Prostate gland (tissue), 2 donors: ENCODE results near the gene PRPS1L1. TPM values are rescaled to one million over a fixed set of nuclear protein-coding genes. Genes with fewer than 3 reads are reported as not detected.

Source experiments
- DNase-seq: peaks from one replicate; pipeline ENCODE4 v3.0.0-alpha.2; 2019; ENCODE audit warnings: low spot score
- H3K27ac ChIP-seq, 2 donors: fragments of 200-600 bp; sonication (generic); 2 replicates each; pipeline ENCODE4 v1.5.1; 2017 to 2019
- H3K27me3 ChIP-seq: fragments of 200-600 bp; sonication (generic); replicated peaks from 2 replicates; pipeline ENCODE4 v1.5.1; 2019; ENCODE audit not compliant: insufficient read depth
- H3K36me3 ChIP-seq, 2 donors: fragments of 200-600 bp; sonication (generic); 1 replicate in 1 of 2; 2 replicates in 1 of 2; pipeline versions ENCODE4 v1.5.1 to v1.8.1; 2017 to 2019
- H3K4me1 ChIP-seq: fragments of 200-600 bp; sonication (generic); replicated peaks from 2 replicates; pipeline ENCODE4 v1.5.1; 2019
- H3K4me3 ChIP-seq, 2 donors: fragments of 200-600 bp; sonication (generic); 2 replicates each; pipeline ENCODE4 v1.5.1; 2017 to 2019
- H3K9me3 ChIP-seq: fragments of 200-600 bp; sonication (generic); 2 replicates; pipeline ENCODE4 v1.5.1; 2017
- CTCF ChIP-seq, 4 experiments: fragments of 200-600 bp in 2 of 4; fragments of 450-650 bp in 2 of 4; sonication (generic) in 2 of 4; IDR thresholded peaks; 1 replicate in 3 of 4; 2 replicates in 1 of 4; pipeline ENCODE4 v1.5.1; 2016 to 2019; ENCODE audit warnings: antibody characterized with exemption in 4 of 4, mild to moderate bottlenecking in 2 of 4, moderate library complexity in 2 of 4
- POLR2A ChIP-seq: fragments of 450-650 bp; IDR thresholded peaks from one replicate; pipeline ENCODE4 v1.6.1; 2016; ENCODE audit warnings: antibody characterized with exemption, mild to moderate bottlenecking
- POLR2AphosphoS5 ChIP-seq: sonication (generic); formaldehyde crosslinking; IDR thresholded peaks from one replicate; pipeline ENCODE4 v1.6.1; 2017; ENCODE audit warnings: antibody characterized with exemption
- whole genome bisulfite sequencing: methylation state at CpG from one replicate; pipeline ENCODE4 v1.1.5; 2018; 5-methylcytosine and 5-hydroxymethylcytosine counted together
- intact Hi-C: fragments of 100-400 bp; cut with DNase I; formaldehyde crosslinking; loops from one replicate; pipeline ENCODE4 v1.14.2; 2022
- total RNA-seq, 2 donors: library from RNA; depleted of rRNA; stranded (reverse); fragments of >200 nt; gene quantifications; one replicate each; pipeline ENCODE4 v1.1.0, GENCODE V29; 2016

PRPS1L1 gene
- total RNA-seq, 2 donors from 2014 or later = 2.7 TPM; not detected in 1

DNA sequence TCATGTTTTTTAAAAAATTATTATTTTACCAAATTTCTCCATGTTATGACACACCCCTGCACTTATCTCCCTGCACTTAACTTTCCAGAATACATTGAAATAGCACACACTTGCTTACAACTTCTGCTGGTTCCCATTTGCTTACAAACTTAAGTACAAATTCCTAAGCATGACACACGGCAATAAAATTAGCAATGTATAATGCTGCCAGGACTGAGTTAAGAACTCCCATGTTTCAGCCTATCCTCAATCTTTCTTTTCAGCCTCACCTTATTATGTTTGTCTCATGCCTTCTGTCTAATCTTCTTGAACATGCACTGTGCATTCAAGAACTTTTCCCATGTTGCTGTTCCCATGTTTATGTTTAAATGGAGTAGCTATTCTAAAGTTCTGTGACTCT is 40.8 kb downstream of the PRPS1L1 start:
- Histone ChIP-seq H3K36me3 (no peaks in the 10 kb centered on the region), H3K27me3 (no peaks in the 10 kb centered on the region), H3K9me3 (no peaks in the 10 kb centered on the region), H3K27ac (no peak overlapping the region), H3K4me3 (no peak overlapping the region), H3K4me1 (no peaks in the 10 kb centered on the region)
- no peak for TF ChIP-seq CTCF (IDR thresholded peaks at IDR 0.05)
- no peak for TF ChIP-seq POLR2A
- no peak for TF ChIP-seq POLR2AphosphoS5
- intact Hi-C loops = no loop called here
- no peak for DNase-seq
- 19% methylated on average over 1 of the region's 1 CpG for WGBS

DNA sequence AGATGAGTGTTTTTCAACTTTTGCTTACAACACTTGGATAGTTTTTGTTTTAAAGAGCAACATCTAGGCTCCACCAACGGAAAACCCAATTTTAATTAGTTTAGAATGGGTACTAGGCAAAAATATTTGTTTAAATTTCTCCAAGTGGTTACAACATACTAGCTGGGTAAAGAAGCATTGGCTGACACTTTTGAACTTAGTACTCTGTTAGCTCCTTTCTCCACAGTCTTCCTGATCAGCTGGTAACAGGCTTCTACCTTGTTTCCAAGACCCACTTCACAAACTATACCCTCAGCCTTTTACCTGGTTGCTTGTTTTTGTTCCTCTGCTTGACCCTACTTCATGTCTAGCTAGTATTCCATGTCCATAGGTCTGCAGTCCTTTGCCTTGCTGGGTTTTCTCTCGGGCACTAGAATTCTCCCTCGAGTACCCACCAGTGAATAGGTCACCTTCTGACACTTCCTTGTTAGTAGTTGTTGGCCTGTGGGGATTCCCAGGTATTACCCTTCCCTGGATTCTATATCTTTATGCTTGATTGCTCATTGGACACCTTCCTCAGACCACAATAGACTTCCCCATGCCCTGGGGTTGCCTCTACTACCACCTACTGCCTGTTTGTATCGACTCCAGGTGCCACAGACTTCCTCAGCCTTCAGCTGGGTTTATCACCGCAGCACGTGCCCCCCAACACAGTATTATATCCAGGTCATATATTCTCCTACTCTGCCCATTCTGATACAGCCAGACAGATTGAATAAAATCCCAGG is 42.0 kb downstream of the PRPS1L1 start:
- Histone ChIP-seq H3K4me1 (no peaks in the 10 kb centered on the region), H3K4me3 (no peak overlapping the region), H3K27me3 (no peaks in the 10 kb centered on the region), H3K36me3 (no peaks in the 10 kb centered on the region), H3K9me3 (no peaks in the 10 kb centered on the region), H3K27ac (no peak overlapping the region)
- no peak for TF ChIP-seq CTCF (IDR thresholded peaks at IDR 0.05)
- no peak for TF ChIP-seq POLR2A
- no peak for TF ChIP-seq POLR2AphosphoS5
- no peak for DNase-seq
- whole genome bisulfite sequencing = 91% methylated on average over 6 of the region's 6 CpGs
- intact Hi-C loops = no loop called here

DNA sequence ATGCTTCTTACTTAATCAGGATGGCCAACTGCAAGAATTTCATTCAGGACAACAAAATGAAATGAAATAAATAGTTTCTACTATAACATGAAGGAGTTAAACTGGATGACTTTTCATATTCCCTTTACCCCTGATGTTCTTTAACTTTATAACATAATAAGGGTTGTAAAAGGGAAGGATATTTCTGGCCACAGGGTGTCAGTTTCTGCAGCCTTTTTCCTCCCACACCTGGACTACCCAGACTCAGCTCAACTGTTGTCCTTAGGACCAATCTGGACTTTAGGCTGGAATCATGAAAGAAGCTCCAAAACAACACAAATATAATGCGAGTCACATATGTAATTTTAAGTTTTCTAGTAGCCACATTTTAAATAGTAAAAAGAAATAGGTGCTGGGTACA is 43.4 kb downstream of the PRPS1L1 start:
- H3K27ac ChIP-seq = no peak overlapping the region
- DNase-seq = no peak
- no peaks in the 10 kb centered on the region for H3K27me3 ChIP-seq
- no peaks in the 10 kb centered on the region for H3K4me1 ChIP-seq
- H3K9me3 ChIP-seq = no peaks in the 10 kb centered on the region
- H3K36me3 ChIP-seq = no peaks in the 10 kb centered on the region
- intact Hi-C loops = no loop called here
- H3K4me3 ChIP-seq = no peak overlapping the region
- 97% methylated on average over 1 of the region's 1 CpG for WGBS
- TF ChIP-seq CTCF (IDR thresholded peaks at IDR 0.05) (no peak), POLR2AphosphoS5 (no peak), POLR2A (no peak)

GRCh38 chr7:17983221-17984062 is 44.2 kb downstream of the PRPS1L1 start:
- DNase-seq = no peak
- no peaks in the 10 kb centered on the region for H3K27me3 ChIP-seq
- no peaks in the 10 kb centered on the region for H3K36me3 ChIP-seq
- no peaks in the 10 kb centered on the region for H3K4me1 ChIP-seq
- 37% methylated on average over 3 of the region's 3 CpGs for WGBS
- TF ChIP-seq POLR2A (no peak), CTCF (IDR thresholded peaks at IDR 0.05) (no peak), POLR2AphosphoS5 (no peak)
- no peaks in the 10 kb centered on the region for H3K9me3 ChIP-seq
- intact Hi-C loops = no loop called here
- H3K4me3 ChIP-seq = no peak overlapping the region
- H3K27ac ChIP-seq = no peak overlapping the region
